Skin of body (tissue), 2 donors: ENCODE measurements around the gene LPA. TPM values are rescaled to one million over a fixed set of nuclear protein-coding genes. Genes with fewer than 3 reads are reported as not detected.
"Not testable (repeated sequence)": the region's sequence is repeated elsewhere in the genome, so short reads cannot be mapped to it uniquely, and the experiment has no call there.

ENCODE experiments used
- DNase-seq: peaks from one replicate; lab custom pipeline; 2025; lab: John Stamatoyannopoulos, UW
- total RNA-seq: library from RNA; depleted of rRNA; stranded (reverse); fragments of >200 nt; gene quantifications from one replicate; pipeline ENCODE4 v1.2.3, GENCODE V29; 2014

Gene LPA, protein sequence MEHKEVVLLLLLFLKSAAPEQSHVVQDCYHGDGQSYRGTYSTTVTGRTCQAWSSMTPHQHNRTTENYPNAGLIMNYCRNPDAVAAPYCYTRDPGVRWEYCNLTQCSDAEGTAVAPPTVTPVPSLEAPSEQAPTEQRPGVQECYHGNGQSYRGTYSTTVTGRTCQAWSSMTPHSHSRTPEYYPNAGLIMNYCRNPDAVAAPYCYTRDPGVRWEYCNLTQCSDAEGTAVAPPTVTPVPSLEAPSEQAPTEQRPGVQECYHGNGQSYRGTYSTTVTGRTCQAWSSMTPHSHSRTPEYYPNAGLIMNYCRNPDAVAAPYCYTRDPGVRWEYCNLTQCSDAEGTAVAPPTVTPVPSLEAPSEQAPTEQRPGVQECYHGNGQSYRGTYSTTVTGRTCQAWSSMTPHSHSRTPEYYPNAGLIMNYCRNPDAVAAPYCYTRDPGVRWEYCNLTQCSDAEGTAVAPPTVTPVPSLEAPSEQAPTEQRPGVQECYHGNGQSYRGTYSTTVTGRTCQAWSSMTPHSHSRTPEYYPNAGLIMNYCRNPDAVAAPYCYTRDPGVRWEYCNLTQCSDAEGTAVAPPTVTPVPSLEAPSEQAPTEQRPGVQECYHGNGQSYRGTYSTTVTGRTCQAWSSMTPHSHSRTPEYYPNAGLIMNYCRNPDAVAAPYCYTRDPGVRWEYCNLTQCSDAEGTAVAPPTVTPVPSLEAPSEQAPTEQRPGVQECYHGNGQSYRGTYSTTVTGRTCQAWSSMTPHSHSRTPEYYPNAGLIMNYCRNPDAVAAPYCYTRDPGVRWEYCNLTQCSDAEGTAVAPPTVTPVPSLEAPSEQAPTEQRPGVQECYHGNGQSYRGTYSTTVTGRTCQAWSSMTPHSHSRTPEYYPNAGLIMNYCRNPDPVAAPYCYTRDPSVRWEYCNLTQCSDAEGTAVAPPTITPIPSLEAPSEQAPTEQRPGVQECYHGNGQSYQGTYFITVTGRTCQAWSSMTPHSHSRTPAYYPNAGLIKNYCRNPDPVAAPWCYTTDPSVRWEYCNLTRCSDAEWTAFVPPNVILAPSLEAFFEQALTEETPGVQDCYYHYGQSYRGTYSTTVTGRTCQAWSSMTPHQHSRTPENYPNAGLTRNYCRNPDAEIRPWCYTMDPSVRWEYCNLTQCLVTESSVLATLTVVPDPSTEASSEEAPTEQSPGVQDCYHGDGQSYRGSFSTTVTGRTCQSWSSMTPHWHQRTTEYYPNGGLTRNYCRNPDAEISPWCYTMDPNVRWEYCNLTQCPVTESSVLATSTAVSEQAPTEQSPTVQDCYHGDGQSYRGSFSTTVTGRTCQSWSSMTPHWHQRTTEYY (N-terminal part only)
- not detected for total RNA-seq

DNA sequence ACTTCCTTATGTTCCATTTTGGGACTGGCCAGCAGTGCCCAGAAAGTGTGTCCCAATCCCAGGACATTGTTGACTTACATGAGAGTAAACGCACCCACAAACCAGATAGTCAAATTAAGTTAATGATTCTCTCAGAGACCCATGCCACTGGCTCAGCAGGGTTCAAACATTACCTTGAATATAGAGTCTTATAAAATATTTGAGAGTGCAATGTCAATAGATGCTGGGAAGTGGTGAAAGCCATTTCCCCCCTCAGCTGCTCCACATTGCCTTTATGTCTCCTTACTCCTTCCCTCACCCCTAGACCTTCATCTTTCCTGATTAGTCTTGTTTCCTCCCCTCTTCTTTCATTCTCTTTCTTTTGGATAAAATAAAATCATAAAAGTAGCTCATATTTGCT lies at the start of gene LPA:
Gene LPA, minus strand, starts transcription at position 78 of the 400 bp plus-strand sequence. Its CDS starts 61 bp downstream, at position 17.
- not testable (repeated sequence) for DNase-seq

- not testable (repeated sequence) for DNase-seq
Measured at GRCh38 chr6:160708993-160709392, 44.9 kb upstream of the LPA start.

DNA sequence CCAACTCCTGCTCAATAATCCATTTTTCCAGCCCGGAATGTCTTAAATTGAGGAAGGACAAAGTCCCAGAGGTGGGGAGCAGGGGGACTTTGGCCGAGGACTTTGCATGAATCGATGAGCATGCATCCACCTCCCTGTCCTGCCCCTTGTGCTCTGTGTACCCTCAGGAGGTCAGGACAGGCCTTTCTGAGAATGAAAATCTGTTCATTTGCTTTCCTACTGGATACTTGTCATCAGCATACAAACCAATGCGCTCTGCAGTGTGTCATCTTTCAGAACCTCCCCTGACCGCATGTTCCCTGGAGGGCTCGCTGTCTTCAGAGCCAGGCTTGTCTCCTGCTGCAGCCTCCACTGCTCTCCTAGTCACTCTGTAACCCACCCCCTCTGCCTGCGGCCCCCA lies 40.6 kb upstream of the LPA start:
- not testable (repeated sequence) for DNase-seq

- not testable (repeated sequence) for DNase-seq
Measured at GRCh38 chr6:160701918-160702680, 38.0 kb upstream of the LPA start, which contains the start of gene PLG. Gene PLG, plus strand, starts transcription at chr6:160702244. Its CDS starts 61 bp downstream, at chr6:160702305.

- no peak for DNase-seq
Measured at GRCh38 chr6:160697826-160698225, 33.8 kb upstream of the LPA start.

DNA sequence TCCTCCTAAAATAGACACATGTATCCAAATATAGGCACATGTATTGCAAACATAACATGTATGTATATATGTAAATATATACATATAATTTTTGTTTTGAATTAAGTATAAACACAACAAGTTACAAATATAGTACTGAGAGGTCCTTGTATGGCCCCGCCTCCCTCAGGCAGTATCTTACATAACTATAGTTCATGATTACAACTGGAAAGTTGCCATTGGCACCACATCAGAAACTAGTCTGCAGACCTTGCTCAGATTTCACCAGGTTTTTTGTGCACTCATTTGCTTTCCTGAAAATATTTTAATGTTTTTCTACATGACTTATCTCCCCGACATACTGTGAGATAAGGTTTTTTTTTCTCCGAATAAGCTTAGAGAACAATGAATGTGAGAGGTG lies 32.8 kb upstream of the LPA start:
- not testable (repeated sequence) for DNase-seq

DNA sequence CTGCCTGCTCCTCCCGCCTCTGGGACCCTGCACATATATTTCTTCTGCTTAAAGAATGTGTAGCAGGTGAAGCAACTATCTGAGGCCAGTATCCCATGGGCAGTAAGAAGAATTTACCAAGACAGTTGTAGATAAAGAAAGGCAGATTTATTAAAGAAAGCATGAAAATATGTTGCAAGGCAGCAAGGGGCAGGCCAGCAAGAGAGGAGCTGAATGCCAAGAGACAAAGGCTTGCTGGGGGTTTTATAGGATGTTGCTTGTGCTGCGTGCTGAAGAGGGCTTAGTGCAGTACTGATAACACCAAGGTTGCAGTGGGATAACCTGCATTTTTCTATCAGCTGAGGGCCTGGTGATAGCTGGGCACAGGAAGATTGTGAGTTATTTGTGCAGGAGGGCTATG lies 31.5 kb upstream of the LPA start:
- not testable (repeated sequence) for DNase-seq

GRCh38 chr6:160695025-160695424 lies 30.9 kb upstream of the LPA start:
- DNase-seq = not testable (repeated sequence)

DNA sequence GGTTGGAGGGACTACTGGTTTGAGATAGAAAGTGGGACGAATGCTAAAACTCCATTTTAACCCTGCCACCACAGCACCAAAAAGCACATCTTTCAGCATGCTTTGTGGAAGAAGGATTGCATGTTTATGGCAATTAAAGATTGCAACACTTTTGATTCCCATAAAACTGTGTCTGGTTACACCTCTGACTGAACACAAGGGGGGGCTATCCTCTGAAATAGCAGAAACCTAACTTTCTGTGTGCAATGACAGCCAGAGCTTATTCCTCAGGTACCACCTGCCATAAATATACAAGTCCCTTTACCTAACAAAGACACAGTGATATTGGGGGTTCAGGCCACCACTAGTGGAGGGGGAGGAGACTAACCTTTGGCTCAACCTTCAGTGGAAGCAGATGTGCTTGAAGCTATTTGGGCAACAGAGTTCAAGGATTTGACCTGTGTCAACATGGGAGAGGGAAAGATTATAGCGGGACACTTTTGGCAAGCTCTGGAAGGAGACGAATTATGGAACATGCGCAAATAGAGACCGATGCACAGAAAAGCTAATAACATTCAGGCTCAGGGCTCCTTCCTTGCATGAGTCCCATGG lies 28.4 kb upstream of the LPA start:
- DNase-seq = no peak

- DNase-seq = no peak
Measured at GRCh38 chr6:160691617-160692016, 27.5 kb upstream of the LPA start.

- DNase-seq = no peak
Measured at GRCh38 chr6:160690458-160690857, 26.4 kb upstream of the LPA start.

- no peak for DNase-seq
Measured at GRCh38 chr6:160685762-160686450, 21.8 kb upstream of the LPA start.

GRCh38 chr6:160685101-160685761 lies 21.2 kb upstream of the LPA start:
- DNase-seq = not testable (repeated sequence)

DNA sequence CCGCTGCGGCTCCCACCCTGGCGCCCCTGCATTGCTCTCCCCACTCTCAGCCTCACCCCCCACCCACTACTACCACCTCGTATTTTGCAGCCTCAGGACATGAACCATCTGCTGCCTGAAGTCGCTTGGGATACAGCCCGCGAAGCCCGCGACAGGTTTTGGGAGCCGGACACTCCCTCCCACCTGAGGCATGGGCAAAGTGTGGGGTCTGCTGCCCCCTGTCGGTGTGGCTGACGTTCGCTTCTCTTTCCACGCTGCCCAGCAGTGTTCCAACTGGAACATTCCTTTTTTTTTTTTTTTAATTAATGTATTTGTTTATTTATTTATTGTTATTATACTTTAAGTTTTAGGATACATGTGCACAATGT lies 15.3 kb upstream of the LPA start:
- no peak for DNase-seq

GRCh38 chr6:160678744-160679401 lies 14.8 kb upstream of the LPA start:
- DNase-seq = no peak

GRCh38 chr6:160678230-160678629 lies 14.2 kb upstream of the LPA start:
- no peak for DNase-seq

DNA sequence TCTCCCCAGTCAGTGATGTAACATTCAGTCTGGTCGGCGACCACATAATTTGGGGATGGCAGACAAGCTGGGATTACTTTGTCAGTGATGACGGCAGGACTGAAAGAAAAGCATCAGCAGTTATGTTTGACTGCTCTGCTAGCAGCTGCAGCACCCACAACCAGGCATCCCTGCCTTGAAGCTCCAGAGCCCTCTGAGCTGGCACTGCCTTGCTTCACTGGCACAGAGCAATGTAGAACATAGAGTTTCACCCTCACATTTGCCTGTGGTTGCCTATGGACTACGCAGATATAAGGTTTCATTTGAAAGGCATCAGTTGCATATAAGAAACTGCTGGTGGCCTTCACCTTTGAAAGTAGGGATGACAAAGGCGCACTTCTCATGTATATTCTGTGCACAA lies 12.3 kb upstream of the LPA start:
- DNase-seq = not testable (repeated sequence)

GRCh38 chr6:160668589-160668988 lies 4.5 kb upstream of the LPA start:
- no peak for DNase-seq
